Islet of Langerhans (tissue), 1 donor: Measurements from ENCODE around the gene TACR1.
"Not testable (repeated sequence)": the region's sequence is repeated elsewhere in the genome, so short reads cannot be mapped to it uniquely, and the experiment has no call there.

Source experiments
- FAIRE-seq: peaks from one replicate; lab custom pipeline; 2011; peaks lifted over from hg19 to GRCh38; lab: Jason Lieb, UNC

Gene TACR1

GRCh38 chr2:75079575-75079974, 119.7 kb downstream of the TACR1 start:
- no peak for FAIRE-seq

- no peak for FAIRE-seq
Measured at GRCh38 chr2:75077909-75078308, 121.4 kb downstream of the TACR1 start.

- FAIRE-seq: no peak
Measured at GRCh38 chr2:75076088-75076487, 123.2 kb downstream of the TACR1 start.

- FAIRE-seq: no peak
Measured at GRCh38 chr2:75074708-75075107, 124.6 kb downstream of the TACR1 start.

GRCh38 chr2:75074228-75074627, 125.1 kb downstream of the TACR1 start:
- FAIRE-seq: no peak

GRCh38 chr2:75071766-75072165, 127.6 kb downstream of the TACR1 start:
- FAIRE-seq: no peak

- no peak for FAIRE-seq
Measured at GRCh38 chr2:75068546-75068945, 130.8 kb downstream of the TACR1 start.

- FAIRE-seq: no peak
Measured at GRCh38 chr2:75067506-75067905, 131.8 kb downstream of the TACR1 start.

- FAIRE-seq: no peak
Measured at GRCh38 chr2:75066121-75066902, 133.0 kb downstream of the TACR1 start.

GRCh38 chr2:75065402-75066008, 133.8 kb downstream of the TACR1 start:
- no peak for FAIRE-seq

GRCh38 chr2:75064691-75065396, 134.5 kb downstream of the TACR1 start:
- FAIRE-seq: no peak

GRCh38 chr2:75063906-75064305, 135.4 kb downstream of the TACR1 start:
- FAIRE-seq: no peak

GRCh38 chr2:75058427-75058826, 140.9 kb downstream of the TACR1 start:
- FAIRE-seq: no peak

- FAIRE-seq: not testable (repeated sequence)
Measured at GRCh38 chr2:75057150-75057549, 142.2 kb downstream of the TACR1 start.

GRCh38 chr2:75055820-75056675, 143.3 kb downstream of the TACR1 start:
- FAIRE-seq: no peak

GRCh38 chr2:75055142-75055819, 144.0 kb downstream of the TACR1 start:
- no peak for FAIRE-seq

- FAIRE-seq: no peak
Measured at GRCh38 chr2:75054296-75054695, 145.0 kb downstream of the TACR1 start.

GRCh38 chr2:75053484-75054112, 145.7 kb downstream of the TACR1 start:
- no peak for FAIRE-seq

- no peak for FAIRE-seq
Measured at GRCh38 chr2:75047992-75048625, 151.2 kb downstream of the TACR1 start.

GRCh38 chr2:75047189-75047991, 151.9 kb downstream of the TACR1 start:
- FAIRE-seq: no peak
